Activated CD8-positive, alpha-beta memory T cell treated with anti-CD3 and anti-CD28 coated beads for 36 hours (primary cell): Measurements from ENCODE around the gene EPYC. TPM values are rescaled to one million over a fixed set of nuclear protein-coding genes. Genes with fewer than 3 reads are reported as not detected.

Experiments
- CTCF ChIA-PET: fragments of 350-600 bp; sonication (Branson Sonifier 250); formaldehyde crosslinking; loops from one replicate; lab custom pipeline; 2021; ENCODE audit warnings: antibody characterized with exemption; lab: Charles Lee
- POLR2A ChIA-PET: fragments of 350-600 bp; sonication (Branson Sonifier 250); formaldehyde crosslinking; loops from one replicate; lab custom pipeline; 2021; ENCODE audit warnings: antibody characterized with exemption; lab: Charles Lee
- total RNA-seq, 2 experiments: library from RNA; stranded (reverse); gene quantifications; one replicate each; pipeline ENCODE4 v1.2.3, GENCODE V29; 2021

The EPYC gene
- total RNA-seq, 2 experiments from 2014 or later: not detected

GRCh38 chr12:90964616-90965015 is 40.2 kb downstream of the EPYC start:
- ChIA-PET POLR2A (no interaction called here), CTCF (no interaction called here)

DNA sequence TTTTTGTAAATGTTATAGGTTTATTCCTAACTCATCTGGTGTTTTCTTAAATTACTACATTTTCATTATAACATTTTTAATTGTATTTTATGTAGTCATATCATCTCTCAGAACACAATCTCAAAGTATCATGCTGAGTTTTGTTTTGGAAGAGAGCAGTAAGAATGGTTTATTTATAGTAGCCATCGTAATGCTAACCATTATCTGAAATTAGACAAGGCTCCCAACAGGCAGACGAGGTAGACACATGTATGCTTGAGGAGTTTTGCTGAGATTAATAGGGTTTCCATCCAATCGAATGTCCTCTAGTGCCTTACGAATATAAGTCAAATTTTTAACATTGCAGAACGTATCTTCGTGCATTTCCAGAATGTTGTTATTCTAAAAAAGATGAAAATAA is 40.8 kb downstream of the EPYC start:
- CTCF ChIA-PET: no interaction called here
- POLR2A ChIA-PET: no interaction called here

GRCh38 chr12:90961154-90961553 is 43.6 kb downstream of the EPYC start:
- CTCF ChIA-PET: interaction anchor here (0.5 kb wide), 1 partner anchor 12 kb away, joined by 3 read pairs; no protein-coding TSS in a partner anchor
- POLR2A ChIA-PET: no interaction called here

GRCh38 chr12:90959538-90960139 is 45.1 kb downstream of the EPYC start:
- POLR2A ChIA-PET: no interaction called here
- CTCF ChIA-PET: interaction anchor here (0.6 kb wide), 1 partner anchor 445 kb away, joined by 3 read pairs; no protein-coding TSS in a partner anchor

- ChIA-PET POLR2A (no interaction called here), CTCF (no interaction called here)
Measured at GRCh38 chr12:90959032-90959431, 45.7 kb downstream of the EPYC start.

GRCh38 chr12:90958347-90958746 is 46.4 kb downstream of the EPYC start:
- POLR2A ChIA-PET: no interaction called here
- CTCF ChIA-PET: interaction anchor here (1.6 kb wide), 1 partner anchor 18 kb away, joined by 4 read pairs; no protein-coding TSS in a partner anchor

DNA sequence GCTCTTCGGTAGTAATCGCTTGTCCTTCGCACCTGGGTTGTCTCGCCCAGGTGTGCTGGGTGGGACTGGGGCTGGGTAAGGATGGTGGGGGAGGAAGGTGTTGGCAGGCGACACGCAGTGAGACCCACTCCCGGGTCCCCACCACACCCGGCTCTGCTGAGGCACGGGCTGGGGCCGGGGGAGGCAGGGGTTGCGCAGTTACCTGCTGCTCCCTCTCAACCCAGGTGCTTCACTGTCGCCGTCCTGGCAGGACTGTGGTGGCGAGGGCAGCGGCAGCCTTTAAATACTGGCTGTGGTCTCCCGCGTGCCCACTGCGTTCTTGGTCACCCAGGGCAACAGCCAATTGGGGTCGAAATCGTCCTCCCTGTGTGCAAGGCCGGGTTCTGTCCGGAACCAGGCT is 49.9 kb downstream of the EPYC start, which contains the start of gene CCER1:
TSS of gene CCER1 (minus strand) at position 256 of the 400 bp plus-strand sequence. CDS start 434 bp downstream, outside the sequence.
- ChIA-PET POLR2A (no interaction called here), CTCF (no interaction called here)

DNA sequence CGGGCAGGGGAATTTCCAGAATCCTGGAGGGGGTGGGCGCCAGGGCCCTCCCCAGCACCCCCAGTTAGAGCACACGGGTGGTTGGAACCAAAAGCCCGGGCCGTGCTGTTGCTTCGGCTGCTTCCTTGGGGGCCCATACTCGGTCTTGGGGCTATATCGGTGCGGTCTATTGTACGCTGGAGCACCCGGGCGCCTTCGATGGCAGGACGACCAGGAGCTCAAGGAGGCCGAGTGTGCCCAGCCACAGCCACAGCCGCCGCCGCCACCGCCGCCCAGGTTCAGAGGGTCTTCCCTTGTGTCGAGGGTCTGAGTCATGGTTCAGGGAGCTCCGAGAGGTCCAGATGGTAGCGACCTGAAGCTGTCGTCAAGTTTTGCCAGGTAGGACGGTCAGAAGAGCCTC is 50.3 kb downstream of the EPYC start:
- CTCF ChIA-PET: no interaction called here
- POLR2A ChIA-PET: no interaction called here

GRCh38 chr12:90953956-90954421 is 50.8 kb downstream of the EPYC start:
- ChIA-PET CTCF (no interaction called here), POLR2A (no interaction called here)

- POLR2A ChIA-PET: no interaction called here
- CTCF ChIA-PET: no interaction called here
Measured at GRCh38 chr12:90951432-90952105, 53.2 kb downstream of the EPYC start.

- CTCF ChIA-PET: no interaction called here
- POLR2A ChIA-PET: no interaction called here
Measured at GRCh38 chr12:90947869-90948268, 56.9 kb downstream of the EPYC start.

DNA sequence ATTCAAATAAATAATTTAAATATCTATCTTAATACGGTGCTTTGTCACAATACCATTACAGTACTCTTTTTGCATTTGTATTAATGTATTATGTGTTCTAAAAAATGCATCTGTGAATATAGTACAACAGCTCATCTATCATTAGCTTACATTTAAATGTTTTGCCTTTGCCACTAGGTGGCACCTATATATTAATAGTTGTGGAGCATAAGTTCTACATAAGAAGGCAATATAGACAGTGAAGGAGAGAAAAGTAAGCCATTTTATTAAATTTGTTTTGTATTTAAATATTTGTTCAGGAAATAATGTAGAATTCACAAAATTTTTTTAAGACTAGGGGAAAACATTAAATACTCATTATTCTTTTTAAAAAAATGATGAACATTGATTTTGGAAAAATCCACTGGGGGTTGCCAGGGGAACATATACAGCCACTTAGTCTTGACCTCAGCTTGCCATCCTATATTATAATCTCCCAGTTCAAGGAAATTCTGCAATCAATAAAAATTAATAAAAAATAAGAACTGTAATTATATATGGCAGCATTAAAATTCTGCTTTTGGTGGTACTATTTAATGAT is 59.6 kb downstream of the EPYC start:
- CTCF ChIA-PET: no interaction called here

GRCh38 chr12:90943255-90943654 is 61.5 kb downstream of the EPYC start:
- ChIA-PET POLR2A (no interaction called here), CTCF (no interaction called here)

More for the DNA sequence above, 59.6 kb downstream of the EPYC start:
- POLR2A ChIA-PET: no interaction called here

GRCh38 chr12:90940872-90941499 is 63.8 kb downstream of the EPYC start:
- ChIA-PET CTCF (interaction anchor here (1.0 kb wide), 1 partner anchor 17 kb away, joined by 4 read pairs; no protein-coding TSS in a partner anchor), POLR2A (no interaction called here)

DNA sequence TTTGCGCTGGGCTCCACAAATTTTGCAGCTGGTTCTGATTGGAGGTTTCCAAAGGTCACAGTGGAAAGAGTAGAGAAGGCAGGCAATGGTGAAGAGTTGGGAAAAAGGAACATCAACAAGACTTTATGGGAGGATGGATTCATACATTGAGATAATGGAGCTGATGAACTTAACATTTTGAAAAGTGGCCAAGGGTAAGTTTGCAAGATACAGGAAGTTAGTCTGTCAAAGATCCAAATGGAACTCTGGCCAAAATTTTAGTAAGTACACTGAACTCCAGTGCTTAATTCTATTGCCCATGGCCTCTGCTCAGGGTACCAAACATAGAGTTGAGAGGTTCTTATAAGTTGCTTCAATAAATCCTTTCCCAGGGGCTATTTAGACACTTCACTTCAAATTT is 65.4 kb downstream of the EPYC start:
- CTCF ChIA-PET: no interaction called here

DNA sequence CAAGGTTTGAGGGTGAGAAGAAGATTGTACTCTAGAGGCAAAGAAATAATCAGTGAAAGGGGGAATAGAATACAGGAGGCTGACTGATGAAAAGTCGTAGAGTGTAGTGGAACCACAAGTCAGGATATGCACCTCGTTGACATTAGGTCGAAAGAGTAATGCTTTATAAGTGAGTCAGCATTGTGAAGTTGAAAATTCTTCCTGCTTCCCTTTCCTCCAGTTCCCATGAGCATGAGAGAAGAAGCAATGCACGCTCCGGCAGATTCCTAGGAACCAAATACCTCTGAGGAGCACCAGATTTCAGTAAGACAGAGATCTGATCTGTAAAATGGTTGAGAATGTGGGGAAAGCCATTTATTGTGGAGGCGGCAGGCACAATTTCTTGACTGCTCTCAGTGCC is 66.3 kb downstream of the EPYC start:
- ChIA-PET CTCF (no interaction called here), POLR2A (no interaction called here)

More for the DNA sequence above, 65.4 kb downstream of the EPYC start:
- POLR2A ChIA-PET: no interaction called here

- CTCF ChIA-PET: no interaction called here
- POLR2A ChIA-PET: no interaction called here
Measured at GRCh38 chr12:90937651-90938050, 67.1 kb downstream of the EPYC start.

GRCh38 chr12:90936230-90937005 is 68.4 kb downstream of the EPYC start:
- CTCF ChIA-PET: no interaction called here
- POLR2A ChIA-PET: no interaction called here

DNA sequence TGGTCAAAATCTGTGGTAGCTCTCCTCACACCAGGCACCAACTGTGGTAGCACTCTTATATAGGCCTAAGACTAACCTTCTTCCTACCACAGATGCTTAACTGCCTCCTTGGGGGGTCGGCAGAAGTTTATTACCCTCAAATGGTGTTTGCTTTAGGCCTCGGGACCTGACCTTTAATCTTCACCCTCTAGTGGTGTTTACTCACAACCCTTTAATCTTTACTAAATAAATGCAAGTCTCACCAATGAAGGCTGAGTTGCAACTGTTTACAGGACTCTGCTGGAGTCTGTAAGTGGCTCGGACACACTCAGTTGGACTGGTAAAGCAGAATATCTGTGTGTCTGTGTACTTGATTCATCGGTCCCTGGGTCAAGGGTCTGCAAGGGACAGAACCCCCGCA is 79.2 kb downstream of the EPYC start:
- CTCF ChIA-PET: no interaction called here
- POLR2A ChIA-PET: no interaction called here
